Astrocyte of the cerebellum (primary cell): ENCODE measurements around the gene LIPC.

ENCODE experiments used
- DNase-seq: peaks from one replicate; pipeline ENCODE4 v3.0.0-alpha.2; 2011; ENCODE audit warnings: low read depth
- H3K4me3 ChIP-seq: 2 replicates; pipeline ENCODE4 v1.5.1; 2011; ENCODE audit warnings: mild to moderate bottlenecking, low read depth, low read length, moderate library complexity
- CTCF ChIP-seq: IDR thresholded peaks from 2 replicates; pipeline ENCODE4 v1.5.1; 2012; ENCODE audit warnings: low read length, low read depth, moderate library complexity, mild to moderate bottlenecking; ENCODE audit errors: missing control alignments
- in situ Hi-C: cut with HindIII; loops from 2 replicates; pipeline ENCODE4 v1.10.0; 2017; ENCODE audit warnings: low sequenced_read_pairs

LIPC gene

GRCh38 chr15:58403581-58403980 lies 28.2 kb upstream of the LIPC start:
- H3K4me3 ChIP-seq, result no peak overlapping the region
- no peak for TF ChIP-seq CTCF
- no peak for DNase-seq
- in situ Hi-C loops, result no loop called here

- DNase-seq, result no peak
- TF ChIP-seq CTCF, result no peak
- H3K4me3 ChIP-seq, result no peak overlapping the region
- in situ Hi-C loops, result no loop called here
Measured at GRCh38 chr15:58404020-58404419, 27.8 kb upstream of the LIPC start.

GRCh38 chr15:58404722-58405121 lies 27.1 kb upstream of the LIPC start:
- no peak for DNase-seq
- TF ChIP-seq CTCF, result no peak
- in situ Hi-C loops, result no loop called here
- no peak overlapping the region for H3K4me3 ChIP-seq

DNA sequence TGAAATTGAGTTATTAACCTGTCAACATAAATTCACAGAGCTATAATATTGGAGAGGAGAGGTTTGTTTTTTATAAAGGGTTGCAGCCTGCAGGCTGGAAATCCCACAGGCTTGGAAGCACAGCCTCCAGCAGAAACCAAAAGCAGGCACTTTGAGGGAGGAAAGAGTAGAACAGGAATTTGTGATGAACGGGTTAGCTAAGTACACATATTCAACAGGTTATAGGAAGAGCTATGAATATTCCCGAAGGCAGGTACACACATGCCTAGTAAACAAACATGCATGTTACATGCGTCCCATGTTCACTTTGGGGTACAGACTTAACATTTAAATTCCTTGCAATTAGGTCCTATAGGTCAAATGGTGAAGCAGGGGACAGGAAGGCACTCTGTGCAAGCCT lies 25.9 kb upstream of the LIPC start:
- in situ Hi-C loops, result no loop called here
- no peak overlapping the region for H3K4me3 ChIP-seq
- DNase-seq, result no peak
- TF ChIP-seq CTCF, result no peak

GRCh38 chr15:58406811-58407210 lies 25.0 kb upstream of the LIPC start:
- no peak for DNase-seq
- no peak overlapping the region for H3K4me3 ChIP-seq
- TF ChIP-seq CTCF, result no peak
- in situ Hi-C loops, result no loop called here

- no peak overlapping the region for H3K4me3 ChIP-seq
- TF ChIP-seq CTCF, result no peak
- in situ Hi-C loops, result no loop called here
- no peak for DNase-seq
Measured at GRCh38 chr15:58407236-58407775, 24.5 kb upstream of the LIPC start.

DNA sequence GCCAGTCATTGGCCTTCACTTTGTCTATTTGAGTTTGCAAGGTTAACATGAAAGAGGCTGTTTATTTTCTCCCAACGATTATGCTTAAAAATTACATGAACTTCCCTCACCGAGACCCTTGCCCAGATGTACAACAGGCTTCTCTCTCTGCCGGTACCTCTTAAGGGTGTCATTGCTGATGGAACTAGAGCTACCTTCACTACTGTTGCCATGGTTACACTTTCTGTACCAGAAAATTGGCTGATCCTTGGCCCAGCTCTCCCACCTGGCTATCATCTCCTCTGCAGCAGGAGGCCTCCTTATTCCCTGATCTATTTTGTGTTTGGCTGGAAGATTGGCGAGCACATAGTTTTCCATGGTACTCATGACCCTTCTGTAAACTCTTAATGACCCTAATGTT lies 24.0 kb upstream of the LIPC start:
- in situ Hi-C loops, result no loop called here
- DNase-seq, result no peak
- no peak for TF ChIP-seq CTCF
- no peak overlapping the region for H3K4me3 ChIP-seq
